HepG2 (cell line): ENCODE measurements around the gene HLA-F. TPM values are rescaled to one million over a fixed set of nuclear protein-coding genes. Genes with fewer than 3 reads are reported as not detected.

Experiments
- AKNA ChIP-seq: sonication (generic); formaldehyde crosslinking; IDR thresholded peaks from 2 replicates; pipeline ENCODE4 v1.4.0; 2020; ENCODE audit warnings: missing genetic modification reagents, borderline replicate concordance
- BCLAF1 ChIP-seq: fragments of 450-650 bp; IDR thresholded peaks from 2 replicates; pipeline ENCODE4 v1.6.1; 2017; ENCODE audit warnings: mild to moderate bottlenecking
- CENPT ChIP-seq: sonication (generic); formaldehyde crosslinking; IDR thresholded peaks from 2 replicates; pipeline ENCODE4 v1.8.0; 2022; ENCODE audit warnings: low read depth, mild to moderate bottlenecking, moderate library complexity, missing genetic modification reagents
- EED ChIP-seq: sonication (generic); formaldehyde crosslinking; IDR thresholded peaks from 2 replicates; pipeline ENCODE4 v1.5.0; 2020; ENCODE audit warnings: mild to moderate bottlenecking, missing genetic modification reagents
- KDM2A ChIP-seq: sonication (generic); formaldehyde crosslinking; IDR thresholded peaks from 2 replicates; pipeline ENCODE4 v1.4.0; 2020; ENCODE audit warnings: low read depth, missing genetic modification reagents, borderline replicate concordance
- KLF12 ChIP-seq: sonication (generic); formaldehyde crosslinking; IDR thresholded peaks from 2 replicates; pipeline ENCODE4 v1.4.0; 2020; ENCODE audit warnings: missing genetic modification reagents, borderline replicate concordance
- NCOA2 ChIP-seq: sonication (generic); formaldehyde crosslinking; IDR thresholded peaks from 2 replicates; pipeline ENCODE4 v1.8.0; 2022; ENCODE audit warnings: inconsistent platforms
- NFATC3 ChIP-seq: sonication (generic); formaldehyde crosslinking; IDR thresholded peaks from 2 replicates; pipeline ENCODE4 v1.5.1; 2020; ENCODE audit warnings: mild to moderate bottlenecking, missing genetic modification reagents
- SSRP1 ChIP-seq: IDR thresholded peaks from 2 replicates; pipeline ENCODE4 v1.6.1; 2016; ENCODE audit warnings: control low read depth
- TEAD3 ChIP-seq: optimal IDR thresholded peaks from 2 replicates; pipeline ENCODE3; 2016; ENCODE audit warnings: borderline replicate concordance
- ZBTB20 ChIP-seq: sonication (generic); formaldehyde crosslinking; IDR thresholded peaks from 2 replicates; pipeline ENCODE4 v1.8.1; 2023; ENCODE audit warnings: missing genetic modification reagents, low read depth, mild to moderate bottlenecking, borderline replicate concordance
- ZNF282 ChIP-seq: fragments of 450-650 bp; IDR thresholded peaks from 2 replicates; pipeline ENCODE4 v1.6.1; 2018; ENCODE audit not compliant: partially characterized antibody
- ZNF335 ChIP-seq: sonication (generic); formaldehyde crosslinking; IDR thresholded peaks from 2 replicates; pipeline ENCODE4 v1.4.0; 2020; ENCODE audit warnings: missing genetic modification reagents
- polyA plus RNA-seq, 8 experiments: library from polyadenylated mRNA; depleted of rRNA in 3 of 8; stranded (reverse) in 7 of 8; unstranded in 1 of 8; fragments of >200 nt; fragmentation: Illumina TruSeq in 4 of 8; extraction: Trizol in 4 of 8; gene quantifications; 2 replicates each; pipeline versions ENCODE4 v1.2.1 to v1.2.3, GENCODE V29; 2011 to 2016; ENCODE audit warnings: low read depth in 4 of 8, missing spikeins in 1 of 8, mixed read lengths in 1 of 8; ENCODE audit not compliant: insufficient read depth in 1 of 8
- total RNA-seq, 5 experiments: library from RNA; depleted of rRNA; stranded (reverse); fragments of >200 nt; fragmentation: Illumina TruSeq; extraction: Trizol; gene quantifications; 2 replicates each; pipeline ENCODE4 v1.2.3, GENCODE V29; 2016; ENCODE audit warnings: low read depth in 1 of 5
- TF ChIP-seq, protein P1 (sequence below): sonication (generic); formaldehyde crosslinking; IDR thresholded peaks from 2 replicates; pipeline ENCODE4 v1.8.0; 2022; ENCODE audit warnings: missing genetic modification reagents, low read depth, mild to moderate bottlenecking, borderline replicate concordance
- TF ChIP-seq, protein P2 (sequence below): sonication (generic); formaldehyde crosslinking; IDR thresholded peaks from 2 replicates; pipeline ENCODE4 v1.4.0; 2020; ENCODE audit warnings: mild to moderate bottlenecking, low read depth, missing genetic modification reagents
- TF ChIP-seq, protein P3 (sequence below): sonication (generic); formaldehyde crosslinking; IDR thresholded peaks from 2 replicates; pipeline ENCODE4 v1.5.1; 2020; ENCODE audit warnings: missing genetic modification reagents, mild to moderate bottlenecking, borderline replicate concordance

HLA-F gene
- total and polyA plus RNA-seq, 2 of the 13 experiments (the other 11 are each of a cell fraction or from before 2014, with no cell fraction given) = 6.0 to 6.1 TPM

DNA sequence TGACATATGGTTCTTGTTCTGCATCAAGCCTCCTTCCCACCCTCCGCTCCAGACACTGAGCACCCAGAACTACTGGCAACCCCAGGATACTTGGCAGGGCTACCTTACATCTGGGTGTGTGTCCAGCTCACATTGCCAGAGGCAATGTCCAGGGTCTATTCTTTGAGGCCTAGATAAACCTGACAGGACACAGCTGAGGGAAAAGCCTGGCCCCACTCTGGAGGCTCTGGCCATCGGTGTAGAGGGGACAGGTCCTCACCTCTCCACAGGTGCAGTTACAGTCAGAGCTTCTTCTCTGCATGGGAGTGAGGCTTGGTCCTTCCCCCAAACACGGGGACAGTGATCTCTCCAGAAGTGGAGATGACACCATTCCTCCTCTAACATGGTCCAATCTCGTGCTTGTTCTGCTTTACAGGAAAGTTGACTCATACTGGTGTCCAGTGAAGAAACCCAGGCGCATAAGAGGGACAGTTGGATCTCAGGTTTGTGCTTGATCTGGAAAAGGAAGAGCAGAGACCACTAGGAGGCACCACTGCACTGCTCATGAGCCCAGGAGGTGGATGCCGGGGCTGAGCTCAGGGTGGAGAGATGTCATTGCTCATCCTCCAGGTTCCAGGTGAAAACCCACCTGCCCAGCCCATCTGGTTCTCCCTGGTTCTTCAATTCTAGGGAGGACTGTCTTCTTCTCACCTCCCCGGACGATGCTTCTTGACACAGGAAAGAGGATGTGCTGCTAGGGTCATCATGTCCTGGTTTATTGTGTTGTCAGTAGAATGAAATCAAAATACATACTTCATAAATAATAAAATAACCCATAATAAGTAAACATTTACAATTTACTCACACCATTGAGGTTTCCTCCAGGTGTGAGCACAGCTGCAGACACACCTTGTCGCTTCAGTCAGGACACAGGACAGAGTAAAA, 14.7 kb downstream of the HLA-F start (continued):
- no peak for TF ChIP-seq BCLAF1
- TF ChIP-seq EED (CRISPR knock-in tag) = no peak
- peak; percentile 55 for TF ChIP-seq KDM2A (CRISPR knock-in tag)
- TF ChIP-seq ZNF335 (CRISPR knock-in tag) = no peak
- peak; percentile 37 for TF ChIP-seq TEAD3 (CRISPR knock-in tag)
- TF ChIP-seq, protein P1, sequence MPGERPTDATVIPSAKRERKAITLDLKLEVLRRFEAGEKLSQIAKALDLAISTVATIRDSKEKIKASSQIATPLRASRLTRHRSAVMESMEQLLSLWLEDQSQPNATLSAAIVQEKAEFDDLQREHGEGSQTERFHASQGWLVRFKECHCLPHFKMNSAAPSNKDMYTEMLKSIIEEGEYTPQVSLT (CRISPR knock-in tag) = no peak
- TF ChIP-seq ZNF282 = no peak
- no peak for TF ChIP-seq KLF12 (CRISPR knock-in tag)
- 0 out of 2 replicates have a peak, but pooled peaks have one; percentile 42 for TF ChIP-seq ZBTB20 (CRISPR knock-in tag)
- TF ChIP-seq, protein P2, sequence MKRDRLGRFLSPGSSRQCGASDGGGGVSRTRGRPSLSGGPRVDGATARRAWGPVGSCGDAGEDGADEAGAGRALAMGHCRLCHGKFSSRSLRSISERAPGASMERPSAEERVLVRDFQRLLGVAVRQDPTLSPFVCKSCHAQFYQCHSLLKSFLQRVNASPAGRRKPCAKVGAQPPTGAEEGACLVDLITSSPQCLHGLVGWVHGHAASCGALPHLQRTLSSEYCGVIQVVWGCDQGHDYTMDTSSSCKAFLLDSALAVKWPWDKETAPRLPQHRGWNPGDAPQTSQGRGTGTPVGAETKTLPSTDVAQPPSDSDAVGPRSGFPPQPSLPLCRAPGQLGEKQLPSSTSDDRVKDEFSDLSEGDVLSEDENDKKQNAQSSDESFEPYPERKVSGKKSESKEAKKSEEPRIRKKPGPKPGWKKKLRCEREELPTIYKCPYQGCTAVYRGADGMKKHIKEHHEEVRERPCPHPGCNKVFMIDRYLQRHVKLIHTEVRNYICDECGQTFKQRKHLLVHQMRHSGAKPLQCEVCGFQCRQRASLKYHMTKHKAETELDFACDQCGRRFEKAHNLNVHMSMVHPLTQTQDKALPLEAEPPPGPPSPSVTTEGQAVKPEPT (CRISPR knock-in tag) = no peak
- TF ChIP-seq, protein P3, sequence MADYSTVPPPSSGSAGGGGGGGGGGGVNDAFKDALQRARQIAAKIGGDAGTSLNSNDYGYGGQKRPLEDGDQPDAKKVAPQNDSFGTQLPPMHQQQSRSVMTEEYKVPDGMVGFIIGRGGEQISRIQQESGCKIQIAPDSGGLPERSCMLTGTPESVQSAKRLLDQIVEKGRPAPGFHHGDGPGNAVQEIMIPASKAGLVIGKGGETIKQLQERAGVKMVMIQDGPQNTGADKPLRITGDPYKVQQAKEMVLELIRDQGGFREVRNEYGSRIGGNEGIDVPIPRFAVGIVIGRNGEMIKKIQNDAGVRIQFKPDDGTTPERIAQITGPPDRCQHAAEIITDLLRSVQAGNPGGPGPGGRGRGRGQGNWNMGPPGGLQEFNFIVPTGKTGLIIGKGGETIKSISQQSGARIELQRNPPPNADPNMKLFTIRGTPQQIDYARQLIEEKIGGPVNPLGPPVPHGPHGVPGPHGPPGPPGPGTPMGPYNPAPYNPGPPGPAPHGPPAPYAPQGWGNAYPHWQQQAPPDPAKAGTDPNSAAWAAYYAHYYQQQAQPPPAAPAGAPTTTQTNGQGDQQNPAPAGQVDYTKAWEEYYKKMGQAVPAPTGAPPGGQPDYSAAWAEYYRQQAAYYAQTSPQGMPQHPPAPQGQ (CRISPR knock-in tag) = no peak
- TF ChIP-seq NFATC3 = no peak
- no peak for TF ChIP-seq AKNA (CRISPR knock-in tag)
- no peak for TF ChIP-seq NCOA2 (CRISPR knock-in tag)
- TF ChIP-seq CENPT = no peak
- TF ChIP-seq SSRP1 (CRISPR knock-in tag) = no peak
